Activated effector memory CD4-positive, alpha-beta T cell treated with Interleukin-2 at 50 U/mL for 16 hours (primary cell): Measurements from ENCODE around the gene MBNL1.

Source experiments
- DNase-seq: peaks from one replicate; pipeline ENCODE4 v3.0.0-alpha.2; 2020

Gene MBNL1

GRCh38 chr3:152278756-152279427 lies 10.2 kb downstream of the MBNL1 start:
- no peak for DNase-seq

GRCh38 chr3:152279479-152279878 lies 10.8 kb downstream of the MBNL1 start:
- DNase-seq, result no peak

GRCh38 chr3:152280539-152280938 lies 11.8 kb downstream of the MBNL1 start:
- no peak for DNase-seq

- DNase-seq, result no peak
Measured at GRCh38 chr3:152281133-152281713, 12.5 kb downstream of the MBNL1 start.

GRCh38 chr3:152282813-152283212 lies 14.1 kb downstream of the MBNL1 start:
- no peak for DNase-seq

GRCh38 chr3:152283492-152284381 lies 15.0 kb downstream of the MBNL1 start:
- no peak for DNase-seq

DNA sequence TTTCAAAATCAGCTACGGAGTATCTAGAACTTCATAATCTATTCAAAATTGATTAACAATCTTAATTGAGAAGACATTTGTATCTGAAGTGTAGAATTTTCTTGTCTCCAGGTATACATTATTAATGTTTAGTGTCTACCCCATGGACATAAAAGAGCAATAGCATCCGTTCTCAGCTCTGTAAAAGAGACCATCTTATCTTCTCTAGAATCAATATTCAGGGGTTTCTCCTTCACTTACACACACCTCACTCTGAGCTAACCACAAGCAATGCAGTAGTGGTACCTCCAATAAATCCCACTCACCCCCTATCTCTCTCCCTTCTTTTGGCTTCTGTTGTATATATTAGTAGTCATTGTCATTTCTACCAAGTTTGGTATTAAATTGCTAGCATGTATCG lies 16.2 kb downstream of the MBNL1 start:
- DNase-seq, result no peak

GRCh38 chr3:152285509-152285908 lies 16.8 kb downstream of the MBNL1 start:
- no peak for DNase-seq

GRCh38 chr3:152287898-152288576 lies 19.3 kb downstream of the MBNL1 start:
- DNase-seq, result no peak

- DNase-seq, result no peak
Measured at GRCh38 chr3:152288681-152289080, 20.0 kb downstream of the MBNL1 start.

GRCh38 chr3:152289708-152290107 lies 21.0 kb downstream of the MBNL1 start:
- DNase-seq, result no peak

DNA sequence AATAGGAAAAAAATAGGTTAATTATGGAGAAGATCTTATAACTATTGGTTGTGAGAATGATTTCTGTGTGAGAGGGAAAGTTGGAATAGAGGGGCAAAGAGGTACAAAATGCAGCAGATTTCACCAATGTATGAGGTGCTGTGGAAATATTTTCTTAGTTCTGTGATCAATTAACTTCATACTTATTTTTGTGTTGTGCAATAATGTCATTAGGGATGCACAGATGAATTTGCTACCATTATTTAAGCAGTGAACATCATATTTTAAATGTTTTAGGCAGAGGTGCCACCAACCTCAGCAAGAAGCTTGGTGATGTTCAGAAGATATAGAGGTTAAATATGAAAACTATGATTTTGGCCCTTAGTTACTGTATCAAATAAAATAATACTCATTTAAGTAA lies 21.6 kb downstream of the MBNL1 start:
- no peak for DNase-seq

DNA sequence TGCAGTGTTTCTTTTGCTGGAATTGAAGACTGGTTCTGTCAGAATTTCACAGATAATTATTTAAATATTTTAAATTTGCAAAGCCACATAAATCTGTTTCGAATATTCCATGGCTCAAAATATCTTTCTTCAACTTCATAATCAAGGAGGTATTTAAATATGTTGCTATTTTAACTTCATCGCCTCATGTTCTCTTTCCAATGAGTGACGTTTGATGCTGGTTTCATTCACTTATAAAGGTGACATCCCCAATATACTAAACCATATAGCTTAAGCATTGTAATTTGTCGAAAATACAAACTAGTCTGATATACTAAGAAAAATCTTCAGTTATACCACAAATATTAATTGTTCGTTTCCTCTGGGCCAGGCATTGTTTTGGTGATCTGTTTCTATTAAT lies 22.5 kb downstream of the MBNL1 start:
- no peak for DNase-seq

GRCh38 chr3:152291649-152292066 lies 22.9 kb downstream of the MBNL1 start:
- no peak for DNase-seq

GRCh38 chr3:152292366-152292765 lies 23.6 kb downstream of the MBNL1 start:
- no peak for DNase-seq

DNA sequence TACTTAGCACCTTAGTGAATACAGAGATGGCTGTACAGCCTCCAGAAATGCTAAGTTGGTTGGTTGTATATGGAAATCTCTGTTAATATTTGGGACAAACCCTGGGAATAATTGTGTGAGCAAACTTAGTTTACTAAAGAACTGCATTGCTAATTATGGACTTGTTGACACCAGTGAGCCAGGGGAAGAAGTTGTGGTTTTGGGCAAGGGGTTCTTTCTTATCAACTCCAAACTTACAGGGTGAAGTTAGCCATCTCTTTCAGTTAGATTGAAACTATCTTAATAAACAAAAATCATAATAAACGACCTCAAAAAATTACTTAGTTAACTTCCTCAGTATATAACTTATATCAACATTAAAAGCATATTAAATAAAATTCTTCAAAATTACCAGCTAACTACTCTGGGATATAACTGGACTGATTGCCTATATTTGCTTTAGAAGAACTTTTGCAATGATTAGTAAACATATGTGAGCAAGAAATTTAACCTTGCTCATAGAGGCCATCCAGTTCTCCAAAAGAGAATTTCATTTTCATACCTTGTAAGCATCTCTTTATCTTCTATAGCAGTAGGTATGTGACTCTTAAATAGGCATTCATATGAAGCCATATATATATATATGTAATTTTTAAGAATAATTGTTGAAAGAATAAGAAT lies 24.7 kb downstream of the MBNL1 start:
- DNase-seq, result no peak

DNA sequence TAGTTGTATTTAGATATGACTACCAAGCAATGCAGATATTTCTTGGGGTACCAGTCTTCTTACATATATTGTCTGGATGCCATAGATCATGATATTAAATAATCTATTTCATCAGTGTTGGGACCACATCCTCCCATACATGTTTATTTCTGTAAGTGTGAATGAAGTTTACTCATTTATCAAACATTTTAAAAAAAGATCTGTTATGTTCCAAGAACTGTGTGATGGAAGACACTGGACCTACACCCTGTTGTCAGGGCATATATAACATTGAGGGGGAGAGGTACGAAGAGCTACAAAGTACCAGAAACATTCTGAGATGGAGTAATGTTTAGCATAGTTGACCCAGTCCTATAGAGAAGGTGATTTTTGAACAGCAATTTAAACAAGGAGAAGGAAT lies 26.6 kb downstream of the MBNL1 start:
- DNase-seq, result no peak

GRCh38 chr3:152295806-152296205 lies 27.1 kb downstream of the MBNL1 start:
- no peak for DNase-seq

GRCh38 chr3:152296382-152296781 lies 27.7 kb downstream of the MBNL1 start:
- no peak for DNase-seq

DNA sequence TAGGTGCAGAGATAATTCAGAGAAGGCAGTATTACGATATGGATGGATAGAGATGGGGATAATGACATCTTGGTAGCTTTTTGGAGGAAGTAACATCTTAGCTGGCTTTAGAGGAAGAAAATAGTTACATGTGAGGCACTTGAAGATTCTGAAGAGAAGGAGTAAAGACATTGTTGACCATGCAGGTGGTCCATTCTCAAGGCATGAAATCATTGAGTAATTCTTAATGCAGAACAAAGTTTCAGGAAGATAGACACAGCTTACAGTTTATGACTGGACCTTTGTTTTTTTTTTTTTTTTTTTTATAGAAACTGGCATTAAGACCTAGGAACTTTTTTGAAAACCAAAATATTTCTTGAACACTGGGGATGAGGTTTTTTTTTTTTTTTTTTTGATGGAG lies 28.2 kb downstream of the MBNL1 start:
- DNase-seq, result no peak

DNA sequence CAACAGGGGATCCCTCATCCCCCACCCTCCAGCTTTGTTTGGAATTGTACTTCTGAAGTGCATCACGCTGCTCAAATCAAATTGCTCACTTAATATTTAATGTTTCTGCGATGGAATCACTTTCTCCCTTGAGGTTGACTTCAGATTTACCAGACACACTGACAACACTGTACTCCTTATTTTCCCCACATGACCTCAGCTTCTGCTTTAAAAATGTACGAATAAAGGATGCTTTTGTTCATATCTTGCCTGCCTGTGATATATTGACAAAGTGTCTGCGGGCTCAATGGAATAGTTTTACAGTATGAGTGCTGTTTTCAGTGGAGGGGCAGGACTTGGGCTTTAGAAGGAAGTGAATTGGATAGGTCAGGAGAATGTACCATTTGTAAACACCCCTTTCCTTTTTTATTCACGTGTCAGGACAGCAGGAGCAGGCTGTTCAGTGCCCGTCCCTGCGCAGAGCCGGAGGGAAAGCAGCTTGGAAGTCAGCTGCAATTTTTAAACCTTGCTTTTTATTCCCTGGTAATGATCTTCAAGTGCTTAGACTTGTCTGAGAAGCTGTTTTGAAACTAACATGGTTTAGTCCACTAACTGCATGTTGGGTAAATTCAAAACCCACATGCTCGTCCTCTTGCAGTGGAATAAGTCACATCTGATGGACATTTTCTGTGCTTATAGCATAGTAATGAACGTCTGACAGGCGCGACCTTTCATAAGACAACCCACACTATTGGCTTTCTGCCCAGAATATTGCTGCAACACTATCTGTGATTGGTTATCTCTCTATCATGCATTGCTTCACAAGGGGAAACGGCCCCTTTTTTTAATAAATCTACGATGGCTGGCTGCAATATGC lies 29.9 kb downstream of the MBNL1 start:
- no peak for DNase-seq
